K562 (cell line): Measurements from ENCODE around the gene CDK11A. TPM values are rescaled to one million over a fixed set of nuclear protein-coding genes. Genes with fewer than 3 reads are reported as not detected.
A peak's percentile ranks its signal among the peaks of the same experiment; 100 is the strongest.
"Not testable (repeated sequence)": the region's sequence is repeated elsewhere in the genome, so short reads cannot be mapped to it uniquely, and the experiment has no call there.

ENCODE experiments used
- ATAC-seq: fragments of 200-7000 bp; cut with Tn5 transposase; 3 replicates; pipeline ENCODE4 v1.9.1; 2020; ENCODE audit warnings: moderate library complexity
- BruUV-seq: library from RNA; stranded (reverse); fragments of 400-500 nt; replicated peaks from 2 replicates; lab custom pipeline; 2021; lab: Mats Ljungman, UMichigan
- CTCF ChIA-PET: fragments of 300-600 bp; formaldehyde crosslinking; extraction: SDS; loops from one replicate; lab custom pipeline; 2021; ENCODE audit warnings: low intra/inter-chr PET ratio; lab: Yijun Ruan, JAX
- POLR2A ChIA-PET: fragments of 300-600, 350-650 bp; sonication (Branson Sonifier 250); formaldehyde crosslinking; extraction: SDS; loops from one replicate; lab custom pipeline; 2021; ENCODE audit warnings: antibody characterized with exemption, inconsistent platforms; lab: Yijun Ruan, JAX
- DNase-seq, 4 experiments: peaks; one replicate each; pipeline versions ENCODE4 v3.0.0 to v3.0.0-alpha.2; 2011 to 2018; ENCODE audit warnings: low spot score in 3 of 4, mixed read lengths in 3 of 4; ENCODE audit errors: extremely low read depth in 1 of 4
- FAIRE-seq: peaks from 2 replicates; lab custom pipeline; 2011; peaks lifted over from hg19 to GRCh38; lab: Jason Lieb, UNC
- H2AFZ ChIP-seq: 2 replicates; pipeline ENCODE4 v1.6.0; 2011; ENCODE audit warnings: low read depth, low read length, control low read depth, inconsistent platforms
- H3K27ac ChIP-seq: fragments of 200-600 bp; 3 replicates; pipeline ENCODE4 v1.8.0; 2011; ENCODE audit warnings: low read depth, mild to moderate bottlenecking, control low read depth, inconsistent platforms, low read length, moderate library complexity, mixed read lengths; ENCODE audit errors: extremely low read depth
- H3K27me3 ChIP-seq, 2 experiments: fragments of 300-600 bp in 1 of 2; 2 replicates in 1 of 2; 3 replicates in 1 of 2; pipeline versions ENCODE4 v1.6.0 to v1.8.0; 2011; ENCODE audit warnings: inconsistent platforms in 2 of 2, low read length in 2 of 2, mild to moderate bottlenecking in 1 of 2, mixed read lengths in 1 of 2, moderate library complexity in 1 of 2; ENCODE audit not compliant: control insufficient read depth in 2 of 2, insufficient read depth in 2 of 2
- H3K36me3 ChIP-seq: fragments of 300-600 bp; 3 replicates; pipeline ENCODE4 v1.8.0; 2011; ENCODE audit warnings: mild to moderate bottlenecking, low read length, inconsistent platforms; ENCODE audit not compliant: control insufficient read depth, insufficient read depth
- H3K4me1 ChIP-seq, 2 experiments: fragments of 200-600 bp in 1 of 2; replicated peaks in 1 of 2; 2 replicates in 1 of 2; 3 replicates in 1 of 2; pipeline versions ENCODE4 v1.5.1 to v1.8.0; 2011; ENCODE audit warnings: inconsistent platforms in 2 of 2, low read length in 2 of 2, mild to moderate bottlenecking in 1 of 2, mixed read lengths in 1 of 2, moderate library complexity in 1 of 2; ENCODE audit not compliant: control insufficient read depth in 2 of 2, insufficient read depth in 2 of 2
- H3K4me2 ChIP-seq: 2 replicates; pipeline ENCODE4 v1.6.1; 2011; ENCODE audit warnings: low read length, control low read depth, inconsistent platforms, mixed read lengths; ENCODE audit not compliant: insufficient read depth
- H3K4me3 ChIP-seq: fragments of 200-600 bp; sonication (generic), shearing (Covaris generic); 2 replicates; pipeline ENCODE4 v1.5.1; 2016; ENCODE audit warnings: control low read depth, inconsistent platforms
- H3K79me2 ChIP-seq: fragments of 200-600 bp; 3 replicates; pipeline ENCODE4 v1.8.0; 2011; ENCODE audit warnings: low read length, inconsistent platforms; ENCODE audit not compliant: control insufficient read depth, insufficient read depth
- H3K9ac ChIP-seq, 2 experiments: 2 replicates each; pipeline versions ENCODE4 v1.6.0 to v1.6.1; 2011; ENCODE audit warnings: low read depth in 2 of 2, low read length in 2 of 2, control low read depth in 1 of 2, inconsistent platforms in 1 of 2, mild to moderate bottlenecking in 1 of 2, mixed read lengths in 1 of 2; ENCODE audit not compliant: insufficient read depth in 1 of 2
- H3K9me1 ChIP-seq: one replicate; pipeline ENCODE4 v1.6.0; 2011; ENCODE audit warnings: inconsistent platforms, mild to moderate bottlenecking, low read length, moderate library complexity; ENCODE audit not compliant: control insufficient read depth, insufficient read depth
- H3K9me3 ChIP-seq: replicated peaks from 2 replicates; pipeline ENCODE4 v1.5.1; 2011; ENCODE audit warnings: low read depth, low read length, inconsistent platforms; ENCODE audit not compliant: control insufficient read depth, insufficient read depth
- H4K20me1 ChIP-seq: replicated peaks from 2 replicates; pipeline ENCODE4 v1.6.1; 2011; ENCODE audit warnings: low read length, inconsistent platforms, mixed read lengths; ENCODE audit not compliant: control insufficient read depth, insufficient read depth
- WGBS: fragments of 100-300 bp; shearing (Covaris generic); methylation state at CpG from one replicate; pipeline ENCODE4 v1.1.6; 2016; ENCODE audit warnings: low coverage, mixed read lengths; ENCODE audit not compliant: insufficient coverage; ENCODE audit errors: missing lambda C conversion rate; 5-methylcytosine and 5-hydroxymethylcytosine counted together
- in situ Hi-C: fragments of 300-500 bp; cut with MboI; formaldehyde crosslinking; loops from 4 replicates; pipeline ENCODE4 v1.15.0; 2018; ENCODE audit warnings: inconsistent platforms, mixed read lengths
- intact Hi-C: fragments of 100-400 bp; cut with micrococcal nuclease; formaldehyde crosslinking; loops from 2 replicates; pipeline ENCODE4 v1.14.2; 2022
- polyA plus RNA-seq, 8 experiments: library from polyadenylated mRNA; depleted of rRNA in 4 of 8; stranded (reverse) in 5 of 8; unstranded in 3 of 8; fragments of >200 nt; fragmentation: Nextera tagmentation in 2 of 8; fragmentation: Illumina TruSeq in 1 of 8; extraction: Ambion mirVana in 2 of 8; extraction: Trizol in 1 of 8; gene quantifications; 2 replicates each; pipeline versions ENCODE4 v1.2.1 to v1.2.3, GENCODE V29; 2011 to 2014; ENCODE audit warnings: inconsistent platforms in 1 of 8, missing spikeins in 1 of 8
- total RNA-seq, 7 experiments: library from RNA; depleted of rRNA in 6 of 7; stranded (reverse); fragments of >200 nt in 6 of 7; fragmentation: Illumina TruSeq in 2 of 7; extraction: Trizol in 2 of 7; gene quantifications; 2 replicates each; pipeline versions ENCODE4 v1.2.1 to v1.2.3, GENCODE V29; 2011 to 2021; ENCODE audit warnings: low replicate concordance in 1 of 7

The CDK11A gene
- total and polyA plus RNA-seq, 9 of the 15 experiments (the other 6 are each of a cell fraction or from before 2014, with no cell fraction given): 4.5 to 71.0 (median 43.9) TPM

DNA sequence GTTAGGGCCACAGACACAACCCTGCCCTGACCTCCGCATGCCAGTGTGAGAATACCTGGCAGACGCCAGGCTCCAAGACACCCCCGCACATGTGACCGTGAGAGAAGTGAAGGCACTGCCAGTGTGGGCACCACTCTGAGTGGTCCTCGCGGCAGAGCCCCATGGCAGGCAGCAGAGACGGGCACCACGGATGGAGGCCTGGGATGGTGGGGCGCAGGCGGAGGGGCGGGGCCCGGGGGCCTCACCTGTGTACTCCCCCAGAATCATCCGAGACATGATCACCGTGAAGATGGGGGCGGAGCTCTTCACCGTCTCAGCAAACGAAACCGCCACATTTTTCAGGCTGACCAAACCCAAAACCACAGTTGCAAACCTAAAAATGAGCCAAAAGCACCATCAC, 48.9 kb downstream of the CDK11A start:
- H3K27ac ChIP-seq: not testable (repeated sequence)

GRCh38 chr1:1674806-1675205, 49.4 kb downstream of the CDK11A start:
- H4K20me1 ChIP-seq, H3K9ac ChIP-seq, CTCF ChIA-PET, H3K9me1 ChIP-seq, H2AFZ ChIP-seq, H3K9me3 ChIP-seq, H3K4me3 ChIP-seq, ATAC-seq, POLR2A ChIA-PET, in situ Hi-C loops, H3K27ac ChIP-seq, DNase-seq, BruUV-seq, H3K27me3 ChIP-seq, intact Hi-C loops, H3K4me2 ChIP-seq, FAIRE-seq: not testable (repeated sequence)
- WGBS: 88% methylated on average over 15 of the region's 21 CpGs
- peaks cover 19% of the 10 kb centered on the region; the same call in 2 of the 3 replicates for H3K36me3 ChIP-seq
- peaks cover 0 to 19% of the 10 kb centered on the region in 2 experiments; a peak in 3 of 5 replicates for H3K4me1 ChIP-seq
- H3K79me2 ChIP-seq: peaks cover 13% of the 10 kb centered on the region

More for the DNA sequence above, 48.9 kb downstream of the CDK11A start:
- H3K4me3 ChIP-seq, H3K27me3 ChIP-seq, POLR2A ChIA-PET, H4K20me1 ChIP-seq, ATAC-seq, H3K9ac ChIP-seq, BruUV-seq, intact Hi-C loops, H3K4me2 ChIP-seq, H2AFZ ChIP-seq, in situ Hi-C loops, H3K9me3 ChIP-seq, DNase-seq, CTCF ChIA-PET, H3K9me1 ChIP-seq: not testable (repeated sequence)
- FAIRE-seq: peak; percentile 29
- WGBS: 100% methylated on average over 3 of the region's 18 CpGs
- Histone ChIP-seq H3K36me3 (peaks cover 16% of the 10 kb centered on the region; the same call in 2 of the 3 replicates), H3K79me2 (peaks cover 15% of the 10 kb centered on the region), H3K4me1 (peaks cover 0 to 20% of the 10 kb centered on the region in 2 experiments; a peak in 3 of 5 replicates)
